ENCODE measurements around the gene PLCH1. TPM values are rescaled to one million over a fixed set of nuclear protein-coding genes. Genes with fewer than 3 reads are reported as not detected.

The PLCH1 gene
- total RNA-seq, 1 donor = 0.36 TPM

DNA sequence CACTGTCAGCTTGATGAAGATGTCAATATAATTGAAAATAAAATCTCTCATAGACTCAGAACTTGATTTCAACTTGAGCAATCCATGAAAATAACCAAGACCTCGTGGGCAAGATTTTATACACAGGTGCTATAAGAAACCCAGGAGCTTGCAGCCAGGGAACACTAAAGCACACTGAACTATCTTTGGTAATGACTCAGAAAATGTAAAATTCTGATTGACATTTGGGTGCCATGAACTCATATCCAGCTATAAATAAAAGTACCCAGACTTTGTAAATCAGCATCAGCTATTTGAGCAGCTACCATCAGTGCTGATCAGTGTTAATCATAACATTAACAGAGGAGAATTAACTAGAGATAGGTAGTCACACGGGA is 61.5 kb downstream of the PLCH1 start:
- Histone ChIP-seq H4K20me1 (ENCODE audit: insufficient read depth, low read length) (no peaks in the 10 kb centered on the region), H3K4me1 (ENCODE audit: insufficient read depth, low read length) (no peaks in the 10 kb centered on the region), H3K27ac (ENCODE audit: low read depth, low read length) (no peak overlapping the region), H2AFZ (ENCODE audit: low read length) (no peak overlapping the region), H3K4me2 (ENCODE audit: insufficient read depth, low read length) (no peak overlapping the region), H3K36me3 (ENCODE audit: insufficient read depth, low read length) (no peaks in the 10 kb centered on the region), H3K4me3 (ENCODE audit: insufficient read depth, low read length) (no peak overlapping the region), H3K27me3 (ENCODE audit: insufficient read depth, low read length) (peaks cover 4% of the 10 kb centered on the region), H3K9me3 (ENCODE audit: low read depth, low read length) (no peaks in the 10 kb centered on the region), H3K79me2 (ENCODE audit: insufficient read depth, low read length) (no peaks in the 10 kb centered on the region)
- no peak for DNase-seq (ENCODE audit: insufficient read length, low spot score, missing footprints)
- TF ChIP-seq, protein P1, sequence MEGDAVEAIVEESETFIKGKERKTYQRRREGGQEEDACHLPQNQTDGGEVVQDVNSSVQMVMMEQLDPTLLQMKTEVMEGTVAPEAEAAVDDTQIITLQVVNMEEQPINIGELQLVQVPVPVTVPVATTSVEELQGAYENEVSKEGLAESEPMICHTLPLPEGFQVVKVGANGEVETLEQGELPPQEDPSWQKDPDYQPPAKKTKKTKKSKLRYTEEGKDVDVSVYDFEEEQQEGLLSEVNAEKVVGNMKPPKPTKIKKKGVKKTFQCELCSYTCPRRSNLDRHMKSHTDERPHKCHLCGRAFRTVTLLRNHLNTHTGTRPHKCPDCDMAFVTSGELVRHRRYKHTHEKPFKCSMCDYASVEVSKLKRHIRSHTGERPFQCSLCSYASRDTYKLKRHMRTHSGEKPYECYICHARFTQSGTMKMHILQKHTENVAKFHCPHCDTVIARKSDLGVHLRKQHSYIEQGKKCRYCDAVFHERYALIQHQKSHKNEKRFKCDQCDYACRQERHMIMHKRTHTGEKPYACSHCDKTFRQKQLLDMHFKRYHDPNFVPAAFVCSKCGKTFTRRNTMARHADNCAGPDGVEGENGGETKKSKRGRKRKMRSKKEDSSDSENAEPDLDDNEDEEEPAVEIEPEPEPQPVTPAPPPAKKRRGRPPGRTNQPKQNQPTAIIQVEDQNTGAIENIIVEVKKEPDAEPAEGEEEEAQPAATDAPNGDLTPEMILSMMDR (IDR thresholded peaks at IDR 0.05; ENCODE audit: extremely low read depth, low read depth, low read length) = no peak

DNA sequence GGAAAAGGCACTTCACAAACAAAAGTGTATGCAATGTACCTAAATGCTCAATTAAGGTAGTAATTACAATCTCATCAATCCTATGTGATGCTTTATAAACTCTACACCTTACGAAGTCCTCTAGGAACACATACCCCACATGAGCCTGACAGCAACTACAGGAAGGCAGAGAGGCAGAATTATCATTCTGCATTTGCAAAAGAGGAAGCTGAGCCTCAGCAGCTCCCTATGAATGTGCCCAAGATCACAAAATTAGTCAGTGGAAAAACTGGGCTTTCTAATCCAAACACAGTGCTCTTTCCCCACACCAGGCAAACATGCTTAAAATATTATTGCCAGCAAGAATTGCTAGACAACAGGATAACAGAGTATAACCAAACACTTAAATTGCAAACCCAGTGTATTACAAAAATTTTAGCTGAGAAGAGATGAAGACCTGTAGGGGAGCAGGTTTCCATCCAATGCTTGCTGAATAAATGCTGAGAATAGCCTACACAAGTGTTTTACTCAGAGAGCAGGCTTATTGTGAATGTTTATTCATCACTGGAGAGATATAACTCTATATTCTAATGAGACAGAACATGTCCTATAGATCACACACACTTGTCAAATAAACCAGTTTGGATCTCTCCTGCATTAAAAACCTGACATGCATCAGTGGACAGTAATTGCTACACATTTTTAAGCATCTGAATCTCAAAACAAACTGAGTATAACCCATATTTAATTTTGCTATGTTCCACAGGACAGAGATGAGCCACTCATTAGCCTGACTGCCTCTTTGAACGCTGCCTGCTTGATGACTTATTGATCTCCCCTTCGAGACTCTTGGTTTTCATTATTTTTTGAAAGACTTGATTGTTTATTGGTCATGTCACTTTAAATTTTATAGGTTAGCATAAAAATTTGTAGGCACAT is 62.2 kb downstream of the PLCH1 start:
- no peaks in the 10 kb centered on the region for H4K20me1 ChIP-seq (ENCODE audit: insufficient read depth, low read length)
- no peak overlapping the region for H3K27ac ChIP-seq (ENCODE audit: low read depth, low read length)
- no peaks in the 10 kb centered on the region for H3K4me1 ChIP-seq (ENCODE audit: insufficient read depth, low read length)
- no peak for DNase-seq (ENCODE audit: insufficient read length, low spot score, missing footprints)
- H3K79me2 ChIP-seq (ENCODE audit: insufficient read depth, low read length) = no peaks in the 10 kb centered on the region
- no peak overlapping the region for H3K4me2 ChIP-seq (ENCODE audit: insufficient read depth, low read length)
- TF ChIP-seq, protein P1 (IDR thresholded peaks at IDR 0.05; ENCODE audit: extremely low read depth, low read depth, low read length) = no peak
- H3K27me3 ChIP-seq (ENCODE audit: insufficient read depth, low read length) = peaks cover 4% of the 10 kb centered on the region
- no peaks in the 10 kb centered on the region for H3K36me3 ChIP-seq (ENCODE audit: insufficient read depth, low read length)
- no peak overlapping the region for H2AFZ ChIP-seq (ENCODE audit: low read length)
- no peaks in the 10 kb centered on the region for H3K9me3 ChIP-seq (ENCODE audit: low read depth, low read length)
- H3K4me3 ChIP-seq (ENCODE audit: insufficient read depth, low read length) = no peak overlapping the region

DNA sequence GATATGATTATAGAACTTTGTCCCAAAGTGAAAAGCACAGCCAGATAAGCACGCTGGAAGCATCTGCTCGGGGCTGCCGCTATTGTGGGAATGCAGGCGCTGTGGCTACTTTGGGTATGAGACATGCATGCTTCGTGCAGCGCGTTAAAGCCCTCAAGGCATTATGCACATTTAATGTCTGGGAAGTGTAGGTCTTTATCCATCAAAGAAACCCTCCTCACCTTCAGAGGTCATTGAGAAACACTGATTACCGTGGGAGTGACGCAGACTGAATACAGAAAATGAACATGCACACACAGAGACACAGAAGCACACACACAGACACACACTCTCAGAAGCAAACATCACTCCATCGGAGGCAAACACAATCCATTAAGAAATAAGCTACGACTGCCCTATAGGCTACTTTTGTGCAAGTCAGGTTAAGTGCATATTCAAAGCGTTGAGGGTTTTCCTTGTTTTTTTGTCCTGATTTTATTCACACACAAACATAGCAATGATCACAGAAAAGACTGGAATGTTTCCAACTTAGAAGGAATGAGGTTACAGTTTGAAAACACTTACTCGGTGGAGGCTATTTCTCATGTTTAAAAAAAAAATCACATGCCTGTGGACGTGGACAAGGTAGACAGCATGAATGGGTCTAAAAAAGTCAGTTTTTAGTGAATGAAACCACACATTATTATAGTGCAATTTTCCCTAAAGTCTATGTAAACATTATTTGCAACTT is 68.5 kb downstream of the PLCH1 start:
- DNase-seq (ENCODE audit: insufficient read length, low spot score, missing footprints) = no peak
- Histone ChIP-seq H3K79me2 (ENCODE audit: insufficient read depth, low read length) (no peaks in the 10 kb centered on the region), H3K4me1 (ENCODE audit: insufficient read depth, low read length) (no peaks in the 10 kb centered on the region), H3K27me3 (ENCODE audit: insufficient read depth, low read length) (peaks cover 5% of the 10 kb centered on the region), H4K20me1 (ENCODE audit: insufficient read depth, low read length) (no peaks in the 10 kb centered on the region), H2AFZ (ENCODE audit: low read length) (peak overlapping the region; percentile 14), H3K4me3 (ENCODE audit: insufficient read depth, low read length) (no peak overlapping the region), H3K27ac (ENCODE audit: low read depth, low read length) (no peak overlapping the region), H3K4me2 (ENCODE audit: insufficient read depth, low read length) (peak overlapping the region; percentile 63), H3K36me3 (ENCODE audit: insufficient read depth, low read length) (no peaks in the 10 kb centered on the region), H3K9me3 (ENCODE audit: low read depth, low read length) (no peaks in the 10 kb centered on the region)
- TF ChIP-seq, protein P1 (IDR thresholded peaks at IDR 0.05; ENCODE audit: extremely low read depth, low read depth, low read length) = no peak

DNA sequence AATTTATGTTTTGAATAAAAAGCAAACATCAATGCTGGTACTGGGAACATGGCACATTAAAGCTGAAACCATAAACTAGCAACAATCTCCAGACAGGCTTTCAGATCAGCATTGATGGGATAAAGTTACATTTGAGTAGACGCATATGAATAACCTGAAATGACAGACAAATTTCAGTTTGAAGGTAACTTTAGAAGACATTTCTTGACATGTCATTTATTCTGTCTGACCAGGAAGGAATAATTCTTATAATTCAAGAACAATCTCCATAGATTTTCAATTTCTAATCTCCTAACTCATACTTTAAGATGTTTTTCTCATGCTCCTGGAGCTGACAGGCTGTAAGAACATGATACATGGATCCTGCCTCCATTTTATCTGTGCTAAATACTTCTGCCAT is 69.8 kb downstream of the PLCH1 start:
- no peaks in the 10 kb centered on the region for H3K4me1 ChIP-seq (ENCODE audit: insufficient read depth, low read length)
- TF ChIP-seq, protein P1 (IDR thresholded peaks at IDR 0.05; ENCODE audit: extremely low read depth, low read depth, low read length) = no peak
- H3K4me3 ChIP-seq (ENCODE audit: insufficient read depth, low read length) = no peak overlapping the region
- no peak overlapping the region for H3K27ac ChIP-seq (ENCODE audit: low read depth, low read length)
- no peaks in the 10 kb centered on the region for H3K79me2 ChIP-seq (ENCODE audit: insufficient read depth, low read length)
- no peaks in the 10 kb centered on the region for H4K20me1 ChIP-seq (ENCODE audit: insufficient read depth, low read length)
- no peak for DNase-seq (ENCODE audit: insufficient read length, low spot score, missing footprints)
- no peak overlapping the region for H2AFZ ChIP-seq (ENCODE audit: low read length)
- H3K36me3 ChIP-seq (ENCODE audit: insufficient read depth, low read length) = no peaks in the 10 kb centered on the region
- no peak overlapping the region for H3K4me2 ChIP-seq (ENCODE audit: insufficient read depth, low read length)
- peaks cover 5% of the 10 kb centered on the region for H3K27me3 ChIP-seq (ENCODE audit: insufficient read depth, low read length)
- H3K9me3 ChIP-seq (ENCODE audit: low read depth, low read length) = no peaks in the 10 kb centered on the region
